Spinal cord (tissue), 10 donors: ENCODE results near the gene SDHB. TPM values are rescaled to one million over a fixed set of nuclear protein-coding genes. Genes with fewer than 3 reads are reported as not detected.

ENCODE experiments used
- DNase-seq, 6 donors: peaks; one replicate each; pipeline versions ENCODE4 v3.0.0 to v3.0.0-alpha.2; 2013 to 2015; ENCODE audit warnings: low spot score in 6 of 6, low read depth in 4 of 6
- H3K27ac ChIP-seq: one replicate; pipeline ENCODE4 v1.5.1; 2013; ENCODE audit warnings: low read depth, low read length, control low read depth
- H3K27me3 ChIP-seq: one replicate; pipeline ENCODE4 v1.6.1; 2013; ENCODE audit warnings: low read length; ENCODE audit not compliant: control insufficient read depth, insufficient read depth
- H3K36me3 ChIP-seq: one replicate; pipeline ENCODE4 v1.6.1; 2013; ENCODE audit warnings: low read length; ENCODE audit not compliant: control insufficient read depth, insufficient read depth
- H3K4me1 ChIP-seq: one replicate; pipeline ENCODE4 v1.6.1; 2013; ENCODE audit warnings: low read length; ENCODE audit not compliant: control insufficient read depth, insufficient read depth
- H3K4me3 ChIP-seq: one replicate; pipeline ENCODE4 v1.5.1; 2013; ENCODE audit warnings: low read depth, low read length, control low read depth
- H3K9me3 ChIP-seq: one replicate; pipeline ENCODE4 v1.6.1; 2013; ENCODE audit warnings: low read length; ENCODE audit not compliant: control insufficient read depth, insufficient read depth
- WGBS: methylation state at CpG from one replicate; pipeline ENCODE4 v1.1.5; 2013; ENCODE audit warnings: missing lambda C conversion rate; ENCODE audit not compliant: insufficient coverage; 5-methylcytosine and 5-hydroxymethylcytosine counted together
- polyA plus RNA-seq, 2 donors: library from polyadenylated mRNA; unstranded; fragments of 120-200 nt; gene quantifications; one replicate each; pipeline ENCODE4 v1.2.1, GENCODE V29; 2013; ENCODE audit not compliant: insufficient read length in 2 of 2
- total RNA-seq, 2 donors: library from RNA; depleted of rRNA in 1 of 2; stranded (reverse); fragments of 120-200 nt in 1 of 2; fragments of >200 nt in 1 of 2; gene quantifications; one replicate each; pipeline versions ENCODE4 v1.2.3 to v1.2.4, GENCODE V29; 2013 to 2014
- donor health status: healthy.

Gene SDHB
- total and polyA plus RNA-seq, 4 donors = 115 to 129 (median 123) TPM

GRCh38 chr1:17095141-17095540 is 41.3 kb upstream of the SDHB start:
- Histone ChIP-seq H3K4me1 (peaks cover 68% of the 10 kb centered on the region), H3K4me3 (no peak overlapping the region), H3K27me3 (no peaks in the 10 kb centered on the region), H3K27ac (peak overlapping the region; percentile 6), H3K36me3 (peaks cover 14% of the 10 kb centered on the region), H3K9me3 (no peaks in the 10 kb centered on the region)
- peak in 1 of 6 donors; percentile 84 for DNase-seq
- 14% methylated on average over 2 of the region's 4 CpGs for WGBS

GRCh38 chr1:17094664-17095063 is 40.8 kb upstream of the SDHB start:
- Histone ChIP-seq H3K4me1 (peaks cover 68% of the 10 kb centered on the region), H3K36me3 (peaks cover 14% of the 10 kb centered on the region), H3K4me3 (no peak overlapping the region), H3K9me3 (no peaks in the 10 kb centered on the region), H3K27ac (peak overlapping the region; percentile 6), H3K27me3 (no peaks in the 10 kb centered on the region)
- 67% methylated on average over 3 of the region's 5 CpGs for WGBS
- DNase-seq = no peak

GRCh38 chr1:17093822-17094393 is 40.1 kb upstream of the SDHB start:
- Histone ChIP-seq H3K4me3 (no peak overlapping the region), H3K36me3 (peaks cover 14% of the 10 kb centered on the region), H3K27ac (no peak overlapping the region), H3K9me3 (no peaks in the 10 kb centered on the region), H3K4me1 (peaks cover 69% of the 10 kb centered on the region), H3K27me3 (no peaks in the 10 kb centered on the region)
- no peak for DNase-seq
- WGBS = 94% methylated on average over 8 of the region's 8 CpGs

- Histone ChIP-seq H3K36me3 (peaks cover 11% of the 10 kb centered on the region), H3K27me3 (no peaks in the 10 kb centered on the region), H3K27ac (peak overlapping the region; percentile 22), H3K4me3 (no peak overlapping the region), H3K4me1 (peaks cover 59% of the 10 kb centered on the region), H3K9me3 (no peaks in the 10 kb centered on the region)
- DNase-seq = no peak
- WGBS = 85% methylated on average over 7 of the region's 7 CpGs
Measured at GRCh38 chr1:17091252-17091651, 37.4 kb upstream of the SDHB start.

- 28% methylated on average over 14 of the region's 14 CpGs for WGBS
Measured at GRCh38 chr1:17089506-17089905, 35.7 kb upstream of the SDHB start.

GRCh38 chr1:17086751-17087150 is 32.9 kb upstream of the SDHB start:
- Histone ChIP-seq H3K27ac (no peak overlapping the region), H3K4me1 (peaks cover 34% of the 10 kb centered on the region)
- 100% methylated on average over 1 of the region's 6 CpGs for WGBS

More at GRCh38 chr1:17089506-17089905, 35.7 kb upstream of the SDHB start:
- Histone ChIP-seq H3K4me3 (no peak overlapping the region), H3K27me3 (peaks cover 2% of the 10 kb centered on the region), H3K4me1 (peaks cover 45% of the 10 kb centered on the region), H3K36me3 (peaks cover 15% of the 10 kb centered on the region), H3K9me3 (no peaks in the 10 kb centered on the region), H3K27ac (peak overlapping the region; percentile 78)
- peak in 4 of 6 donors; percentile 17 to 84 (median 54) for DNase-seq

GRCh38 chr1:17084787-17085186 is 31.0 kb upstream of the SDHB start:
- Histone ChIP-seq H3K27me3 (peaks cover 2% of the 10 kb centered on the region), H3K9me3 (no peaks in the 10 kb centered on the region), H3K36me3 (peaks cover 9% of the 10 kb centered on the region), H3K4me3 (no peak overlapping the region), H3K4me1 (peaks cover 17% of the 10 kb centered on the region), H3K27ac (no peak overlapping the region)
- DNase-seq = no peak
- 84% methylated on average over 10 of the region's 10 CpGs for WGBS

More at GRCh38 chr1:17086751-17087150, 32.9 kb upstream of the SDHB start:
- Histone ChIP-seq H3K9me3 (no peaks in the 10 kb centered on the region), H3K36me3 (peaks cover 11% of the 10 kb centered on the region), H3K4me3 (no peak overlapping the region), H3K27me3 (peaks cover 2% of the 10 kb centered on the region)
- no peak for DNase-seq

- Histone ChIP-seq H3K9me3 (no peaks in the 10 kb centered on the region), H3K4me1 (peaks cover 5% of the 10 kb centered on the region), H3K4me3 (no peak overlapping the region), H3K36me3 (peaks cover 13% of the 10 kb centered on the region), H3K27me3 (peaks cover 2% of the 10 kb centered on the region), H3K27ac (no peak overlapping the region)
- DNase-seq = no peak
- 95% methylated on average over 2 of the region's 3 CpGs for WGBS
Measured at GRCh38 chr1:17082761-17083160, 28.9 kb upstream of the SDHB start.

- 42% methylated on average over 1 of the region's 2 CpGs for WGBS
- Histone ChIP-seq H3K27me3 (peaks cover 2% of the 10 kb centered on the region), H3K4me1 (peaks cover under 1% of the 10 kb centered on the region), H3K27ac (no peak overlapping the region), H3K9me3 (no peaks in the 10 kb centered on the region), H3K36me3 (peaks cover 17% of the 10 kb centered on the region), H3K4me3 (no peak overlapping the region)
- no peak for DNase-seq
Measured at GRCh38 chr1:17081439-17081838, 27.6 kb upstream of the SDHB start.

GRCh38 chr1:17080880-17081279 is 27.0 kb upstream of the SDHB start:
- no peak for DNase-seq
- Histone ChIP-seq H3K9me3 (no peaks in the 10 kb centered on the region), H3K27me3 (peaks cover 2% of the 10 kb centered on the region), H3K4me1 (no peaks in the 10 kb centered on the region), H3K36me3 (peaks cover 19% of the 10 kb centered on the region), H3K27ac (no peak overlapping the region), H3K4me3 (no peak overlapping the region)
- WGBS = 88% methylated on average over 4 of the region's 4 CpGs
